Activated CD4-positive, CD25-positive, alpha-beta regulatory T cell treated with anti-CD3 and anti-CD28 coated beads, Interleukin-2, amount 50 U/mL, for 16 hours (primary cell): Measurements from ENCODE around the gene HIP1R.

Experiments
- DNase-seq: peaks from one replicate; pipeline ENCODE4 v3.0.0-alpha.2; 2020; ENCODE audit warnings: low read depth, low spot score

Gene HIP1R

DNA sequence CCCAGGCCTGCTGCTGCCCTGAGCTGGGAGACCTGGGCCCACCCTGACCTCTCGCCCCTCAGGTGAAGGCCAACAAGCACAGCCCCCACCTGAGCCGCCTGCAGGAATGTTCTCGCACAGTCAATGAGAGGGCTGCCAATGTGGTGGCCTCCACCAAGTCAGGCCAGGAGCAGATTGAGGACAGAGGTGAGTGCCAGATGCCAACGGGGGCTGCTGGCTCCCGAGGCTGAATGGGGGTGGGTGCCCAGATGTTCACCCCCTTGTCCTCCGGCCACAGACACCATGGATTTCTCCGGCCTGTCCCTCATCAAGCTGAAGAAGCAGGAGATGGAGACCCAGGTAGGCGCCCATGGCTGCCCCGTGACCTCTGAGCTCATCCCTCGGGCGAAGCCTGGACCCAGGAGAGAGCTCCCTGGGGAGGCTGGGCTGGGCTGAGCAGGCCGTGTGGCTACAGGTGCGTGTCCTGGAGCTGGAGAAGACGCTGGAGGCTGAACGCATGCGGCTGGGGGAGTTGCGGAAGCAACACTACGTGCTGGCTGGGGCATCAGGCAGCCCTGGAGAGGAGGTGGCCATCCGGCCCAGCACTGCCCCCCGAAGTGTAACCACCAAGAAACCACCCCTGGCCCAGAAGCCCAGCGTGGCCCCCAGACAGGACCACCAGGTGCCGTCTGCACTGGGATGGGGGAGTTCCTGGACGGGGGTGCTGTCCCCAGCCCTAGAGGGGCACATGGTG, 25.8 kb downstream of the HIP1R start:
- no peak for DNase-seq

- no peak for DNase-seq
Observed at GRCh38 chr12:122861587-122861970, 26.3 kb downstream of the HIP1R start.

- DNase-seq = no peak
Observed at GRCh38 chr12:122862110-122862634, 26.9 kb downstream of the HIP1R start.

- DNase-seq = no peak
Observed at GRCh38 chr12:122862872-122863701, 27.8 kb downstream of the HIP1R start.

GRCh38 chr12:122864894-122865253, 29.6 kb downstream of the HIP1R start:
- DNase-seq = no peak

- DNase-seq = no peak
Observed at GRCh38 chr12:122865268-122866231, 30.3 kb downstream of the HIP1R start.

DNA sequence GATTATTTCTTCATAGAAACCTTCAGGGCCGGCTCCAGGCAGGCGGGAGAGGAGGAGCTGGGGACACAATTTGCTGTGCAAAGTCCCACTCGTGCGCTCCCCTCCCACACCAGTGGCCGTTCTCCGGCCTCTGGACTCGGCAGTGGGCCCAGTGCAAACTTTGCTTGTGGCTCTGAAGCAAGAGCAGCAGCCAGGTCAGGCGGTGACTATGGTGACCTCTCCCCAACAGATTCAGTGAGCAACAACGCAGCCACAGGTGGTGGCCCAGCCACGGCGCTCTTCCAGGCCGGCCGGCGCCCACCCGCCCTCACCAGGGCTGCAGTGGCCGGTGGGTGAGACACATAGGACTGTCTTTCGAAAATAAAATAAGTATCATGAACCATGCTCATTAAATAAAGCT, 31.1 kb downstream of the HIP1R start:
- no peak for DNase-seq

DNA sequence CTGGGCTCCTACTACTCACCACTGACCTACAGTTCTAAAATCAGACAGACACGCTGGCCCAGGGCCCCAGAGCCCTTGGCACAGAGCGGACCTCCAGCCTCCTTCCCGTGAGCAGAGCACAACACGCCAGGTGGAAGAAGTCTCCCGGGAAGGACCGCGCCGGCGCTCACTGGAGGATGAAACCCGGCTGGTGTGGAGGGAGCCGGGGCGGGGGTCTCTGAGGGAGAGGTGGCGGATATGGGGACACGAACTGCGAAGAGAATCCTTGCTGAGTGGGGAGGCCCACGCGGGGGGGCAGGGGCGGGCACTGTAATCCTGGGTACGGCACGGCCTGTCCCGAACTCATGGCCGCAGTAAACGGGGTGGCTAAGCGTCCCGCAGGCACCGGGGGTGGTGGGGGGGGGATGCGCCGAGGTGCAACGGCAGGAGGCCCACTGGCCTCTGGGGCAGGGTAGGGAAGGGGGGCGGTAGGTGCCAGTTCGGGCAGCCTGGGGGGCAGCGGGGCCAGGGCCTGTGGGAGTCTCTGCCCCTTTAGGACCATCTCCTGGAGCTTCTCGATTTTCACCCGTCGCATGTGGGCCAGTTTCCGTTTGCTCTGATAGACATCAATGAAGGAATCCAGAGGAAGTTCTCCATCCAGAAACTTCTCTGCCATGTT, 31.8 kb downstream of the HIP1R start:
- no peak for DNase-seq

GRCh38 chr12:122867691-122868461, 32.6 kb downstream of the HIP1R start:
- no peak for DNase-seq

- DNase-seq = no peak
Observed at GRCh38 chr12:122868471-122869177, 33.4 kb downstream of the HIP1R start.

- DNase-seq = no peak
Observed at GRCh38 chr12:122869207-122869973, 34.1 kb downstream of the HIP1R start.

DNA sequence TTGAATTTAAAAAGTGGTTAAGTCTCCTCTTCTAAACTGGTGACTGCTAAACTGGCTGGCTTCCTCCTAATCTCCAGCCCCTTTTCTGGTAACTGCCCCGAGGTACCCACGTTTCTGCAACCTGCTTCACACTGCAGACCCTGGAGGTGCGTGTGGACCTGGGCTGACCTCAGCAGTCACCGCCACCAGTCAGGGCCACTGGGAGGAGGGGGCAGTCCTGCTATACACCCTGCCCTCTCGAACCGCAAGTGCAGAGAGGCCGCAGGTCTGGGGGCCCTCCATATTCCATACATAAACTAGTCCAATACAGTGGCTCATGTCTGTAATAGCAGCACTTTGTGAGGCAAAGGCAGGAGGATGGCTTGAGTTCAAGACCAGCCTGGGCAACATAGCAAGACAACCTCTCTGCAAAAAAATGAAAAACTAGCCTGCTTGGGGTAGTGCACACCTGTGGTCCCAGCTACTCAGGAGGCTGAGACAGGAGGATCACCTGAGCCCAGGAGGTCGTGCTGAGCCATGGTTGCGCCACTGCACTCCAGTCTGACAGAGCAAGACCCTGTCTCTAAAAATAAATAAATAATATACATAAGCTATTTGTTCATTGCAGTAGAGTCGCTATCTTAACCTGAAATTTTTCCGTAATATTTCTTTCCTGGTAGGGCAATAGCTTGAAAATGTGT, 35.0 kb downstream of the HIP1R start:
- DNase-seq = no peak

- DNase-seq = no peak
Observed at GRCh38 chr12:122870867-122871664, 35.8 kb downstream of the HIP1R start.

DNA sequence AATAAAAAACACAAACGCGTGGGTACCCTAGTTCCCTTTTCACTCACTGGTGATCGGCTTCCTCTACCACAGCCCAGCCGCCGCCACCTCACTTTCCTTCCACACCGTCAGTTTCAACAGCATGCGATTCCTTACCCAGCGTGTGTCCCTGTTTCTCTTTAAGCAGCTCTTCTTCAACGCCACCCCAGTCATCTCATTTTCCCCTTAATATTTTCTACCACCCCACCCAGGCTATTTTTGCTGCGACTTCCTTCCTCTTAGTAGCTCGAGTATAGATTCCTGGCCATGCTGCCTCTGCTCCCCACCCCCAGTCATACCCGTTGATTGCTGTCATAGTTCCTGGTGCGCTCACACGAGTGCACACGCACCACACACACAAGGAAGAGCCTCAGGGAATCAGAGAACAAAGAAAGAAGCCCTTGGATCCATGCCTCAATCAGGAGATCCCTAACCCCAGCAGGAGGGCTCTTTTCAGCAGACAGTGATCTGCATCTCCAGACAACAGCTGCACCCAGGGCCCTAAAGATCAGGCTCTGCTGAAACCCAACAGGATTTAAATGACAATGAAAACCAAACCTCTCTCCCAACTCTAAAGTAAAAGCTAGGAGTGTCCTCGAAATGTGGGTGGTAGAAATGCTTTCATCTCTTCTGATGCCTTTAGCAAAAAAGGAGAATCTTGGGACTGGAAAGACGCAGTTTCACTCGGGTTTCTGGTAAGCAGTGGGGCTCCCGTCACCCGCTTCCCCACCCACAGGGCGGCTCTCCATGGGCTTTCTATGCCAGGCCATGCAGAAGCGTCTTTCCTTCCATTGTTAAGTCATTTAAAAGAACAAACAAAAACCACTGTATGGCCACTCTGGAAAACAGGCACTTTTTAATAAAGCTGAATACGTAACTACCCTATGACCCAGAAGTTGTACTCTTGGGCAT, 36.9 kb downstream of the HIP1R start:
- DNase-seq = no peak

- DNase-seq = no peak
Observed at GRCh38 chr12:122872815-122873361, 37.6 kb downstream of the HIP1R start.

DNA sequence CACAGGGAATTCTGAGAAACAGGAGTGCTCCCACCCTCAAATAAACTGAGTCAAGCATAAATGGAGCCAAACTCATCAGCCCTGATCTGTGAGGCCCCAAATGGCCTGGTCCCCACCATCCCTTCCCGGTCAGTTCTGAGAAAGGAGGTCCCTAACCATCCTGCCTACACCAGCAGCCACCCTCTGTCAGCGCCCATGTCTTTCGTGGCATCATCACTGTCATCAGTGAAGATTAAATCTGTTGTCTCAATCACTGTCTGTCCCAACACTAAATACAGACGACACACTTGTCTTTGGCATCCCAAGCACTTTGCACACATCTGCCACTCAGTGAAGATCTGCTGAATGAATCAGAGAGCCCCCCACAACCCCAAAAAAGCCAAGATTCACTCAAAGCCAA, 38.3 kb downstream of the HIP1R start:
- no peak for DNase-seq
